Astrocyte (in vitro differentiated cells and primary cell): ENCODE measurements around the gene MARF1.

Experiments
- CTCF ChIP-seq: IDR thresholded peaks from 2 replicates; pipeline ENCODE4 v1.5.1; 2011; ENCODE audit warnings: low read depth, mild to moderate bottlenecking, inconsistent platforms, low read length, moderate library complexity; ENCODE audit not compliant: insufficient read depth
- EZH2 ChIP-seq: IDR thresholded peaks from 2 replicates; pipeline ENCODE4 v1.6.1; 2012; ENCODE audit warnings: mild to moderate bottlenecking, low read length, inconsistent platforms; ENCODE audit not compliant: insufficient read depth

GRCh38 chr16:15556130-15556529, 86.8 kb downstream of the MARF1 start:
- TF ChIP-seq CTCF (no peak), EZH2 (no peak)
